Upper lobe of left lung (tissue), 4 donors: ENCODE results near the gene HOMER1.

ENCODE experiments used
- CTCF ChIP-seq, 6 experiments: fragments of 450-650 bp in 4 of 6; fragments of 200-600 bp in 2 of 6; sonication (generic) in 2 of 6; IDR thresholded peaks; one replicate each; pipeline ENCODE4 v1.5.1; 2016 to 2019; ENCODE audit warnings: antibody characterized with exemption in 6 of 6
- EP300 ChIP-seq, 4 donors: sonication (generic); formaldehyde crosslinking; IDR thresholded peaks; one replicate each; pipeline ENCODE4 v1.5.1; 2017; ENCODE audit warnings: antibody characterized with exemption in 4 of 4, control low read depth in 2 of 4
- POLR2AphosphoS5 ChIP-seq, 2 donors: sonication (generic); formaldehyde crosslinking; IDR thresholded peaks; one replicate each; pipeline ENCODE4 v1.5.1; 2017; ENCODE audit warnings: antibody characterized with exemption in 2 of 2

GRCh38 chr5:79416499-79416898 lies 97.4 kb downstream of the HOMER1 start:
- TF ChIP-seq CTCF (IDR thresholded peaks at IDR 0.05) (no peak), POLR2AphosphoS5 (IDR thresholded peaks at IDR 0.05) (no peak), EP300 (IDR thresholded peaks at IDR 0.05) (no peak)
